Natural killer cell (primary cell): ENCODE measurements around the gene UBE2QL1. TPM values are rescaled to one million over a fixed set of nuclear protein-coding genes. Genes with fewer than 3 reads are reported as not detected.

Experiments used
- ATAC-seq, 3 donors: fragments of 150-1000 bp in 2 of 3; fragments of 200-7000 bp in 1 of 3; cut with Tn5 transposase; 1 replicate in 1 of 3; 2 replicates in 2 of 3; pipeline ENCODE4 v1.10.0; 2021; ENCODE audit warnings: mild to moderate bottlenecking in 2 of 3, moderate library complexity in 2 of 3
- DNase-seq, 2 donors: peaks; one replicate each; pipeline versions ENCODE4 v3.0.0 to v3.0.0-alpha.2; 2013 to 2021; ENCODE audit warnings: mixed read lengths in 1 of 2
- H3K27ac ChIP-seq: one replicate; pipeline ENCODE4 v1.5.1; 2013; ENCODE audit warnings: mild to moderate bottlenecking, low read length
- H3K27me3 ChIP-seq: one replicate; pipeline ENCODE4 v1.6.1; 2013; ENCODE audit warnings: low read length; ENCODE audit not compliant: control insufficient read depth, insufficient read depth
- H3K36me3 ChIP-seq: one replicate; pipeline ENCODE4 v1.6.1; 2013; ENCODE audit warnings: low read length; ENCODE audit not compliant: control insufficient read depth, insufficient read depth
- H3K4me1 ChIP-seq: one replicate; pipeline ENCODE4 v1.6.1; 2013; ENCODE audit warnings: low read length; ENCODE audit not compliant: control insufficient read depth, insufficient read depth
- H3K4me3 ChIP-seq: one replicate; pipeline ENCODE4 v1.5.1; 2013; ENCODE audit warnings: low read length
- H3K9me3 ChIP-seq: one replicate; pipeline ENCODE4 v1.6.1; 2013; ENCODE audit warnings: low read length; ENCODE audit not compliant: control insufficient read depth, insufficient read depth
- H3K27ac Mint-ChIP-seq, 2 donors: one replicate each; pipeline ENCODE4 v1.8.0; 2022; ENCODE audit warnings: mild to moderate bottlenecking in 2 of 2, mixed read lengths in 2 of 2, moderate library complexity in 1 of 2
- H3K27me3 Mint-ChIP-seq, 2 donors: one replicate each; pipeline ENCODE4 v1.8.0; 2022; ENCODE audit warnings: low read depth in 2 of 2, mixed read lengths in 2 of 2
- H3K36me3 Mint-ChIP-seq: one replicate; pipeline ENCODE4 v1.8.0; 2022; ENCODE audit warnings: mixed read lengths
- H3K4me1 Mint-ChIP-seq, 2 donors: one replicate each; pipeline ENCODE4 v1.8.0; 2022; ENCODE audit warnings: mixed read lengths in 2 of 2
- H3K4me3 Mint-ChIP-seq: one replicate; pipeline ENCODE4 v1.8.0; 2022; ENCODE audit warnings: mild to moderate bottlenecking, moderate library complexity, mixed read lengths
- H3K9me3 Mint-ChIP-seq, 2 donors: one replicate each; pipeline ENCODE4 v1.8.0; 2022; ENCODE audit warnings: mixed read lengths in 2 of 2
- CTCF ChIP-seq: fragments of 200-600 bp; IDR thresholded peaks from one replicate; pipeline ENCODE4 v1.8.0; 2022; ENCODE audit warnings: antibody characterized with exemption
- whole genome bisulfite sequencing: methylation state at CpG from one replicate; pipeline ENCODE4 v1.1.7; 2013; ENCODE audit warnings: missing lambda C conversion rate; ENCODE audit not compliant: insufficient coverage; 5-methylcytosine and 5-hydroxymethylcytosine counted together
- intact Hi-C: fragments of 100-400 bp; cut with micrococcal nuclease; formaldehyde crosslinking; loops from one replicate; pipeline ENCODE4 v1.14.2; 2022
- total RNA-seq, 4 donors: library from RNA; stranded (reverse); fragments of 120-200 nt in 1 of 4; gene quantifications; one replicate each; pipeline versions ENCODE4 v1.2.3 to v1.2.4, GENCODE V29; 2013 to 2022

Gene UBE2QL1
- total RNA-seq, 3 donors from 2014 or later (not counting 1 experiment from before 2014, with no cell fraction given) = not detected

- H3K9me3 ChIP-seq = no peaks in the 10 kb centered on the region
- Mint-ChIP-seq H3K4me1 (no peaks in the 10 kb centered on the region), H3K27me3 (peaks cover 0 to 6% of the 10 kb centered on the region in 2 donors), H3K36me3 (no peaks in the 10 kb centered on the region), H3K27ac (no peak overlapping the region), H3K9me3 (no peaks in the 10 kb centered on the region), H3K4me3 (no peak overlapping the region)
- intact Hi-C loops = no loop called here
- ATAC-seq (no peak), DNase-seq (peak in 1 of 2 donors; percentile 17)
- H3K36me3 ChIP-seq = no peaks in the 10 kb centered on the region
- 18% methylated on average over 4 of the region's 4 CpGs for WGBS
- H3K27ac ChIP-seq = no peak overlapping the region
- no peak overlapping the region for H3K4me3 ChIP-seq
- no peak for TF ChIP-seq CTCF
- H3K27me3 ChIP-seq = no peaks in the 10 kb centered on the region
- no peaks in the 10 kb centered on the region for H3K4me1 ChIP-seq
These were observed 36.8 kb downstream of the UBE2QL1 start for GRCh38 chr5:6485441-6485840.

GRCh38 chr5:6486074-6486473 is 37.4 kb downstream of the UBE2QL1 start:
- H3K4me3 Mint-ChIP-seq = no peak overlapping the region
- WGBS = 83% methylated on average over 1 of the region's 1 CpG
- H3K36me3 Mint-ChIP-seq = no peaks in the 10 kb centered on the region

GRCh38 chr5:6487081-6487480 is 38.4 kb downstream of the UBE2QL1 start:
- Mint-ChIP-seq H3K36me3 (no peaks in the 10 kb centered on the region), H3K4me1 (no peaks in the 10 kb centered on the region), H3K27ac (no peak overlapping the region), H3K9me3 (no peaks in the 10 kb centered on the region), H3K27me3 (peaks cover 5 to 6% of the 10 kb centered on the region in 2 donors), H3K4me3 (no peak overlapping the region)
- no peaks in the 10 kb centered on the region for H3K9me3 ChIP-seq
- ATAC-seq = no peak
- no peak overlapping the region for H3K27ac ChIP-seq
- no peak for TF ChIP-seq CTCF
- H3K36me3 ChIP-seq = no peaks in the 10 kb centered on the region
- DNase-seq = no peak
- no peaks in the 10 kb centered on the region for H3K27me3 ChIP-seq
- H3K4me3 ChIP-seq = no peak overlapping the region
- 66% methylated on average over 2 of the region's 3 CpGs for WGBS
- no peaks in the 10 kb centered on the region for H3K4me1 ChIP-seq
- intact Hi-C loops = no loop called here

More at GRCh38 chr5:6486074-6486473, 37.4 kb downstream of the UBE2QL1 start:
- Histone ChIP-seq H3K4me1 (no peaks in the 10 kb centered on the region), H3K27ac (no peak overlapping the region), H3K4me3 (no peak overlapping the region), H3K27me3 (no peaks in the 10 kb centered on the region), H3K9me3 (no peaks in the 10 kb centered on the region), H3K36me3 (no peaks in the 10 kb centered on the region)
- Mint-ChIP-seq H3K4me1 (no peaks in the 10 kb centered on the region), H3K27me3 (peaks cover 0 to 6% of the 10 kb centered on the region in 2 donors), H3K9me3 (no peaks in the 10 kb centered on the region), H3K27ac (no peak overlapping the region)
- ATAC-seq (no peak), DNase-seq (no peak)
- no peak for TF ChIP-seq CTCF
- intact Hi-C loops = no loop called here

GRCh38 chr5:6488021-6488420 is 39.4 kb downstream of the UBE2QL1 start:
- Histone ChIP-seq H3K36me3 (no peaks in the 10 kb centered on the region), H3K27ac (no peak overlapping the region), H3K9me3 (no peaks in the 10 kb centered on the region), H3K4me3 (no peak overlapping the region), H3K4me1 (no peaks in the 10 kb centered on the region), H3K27me3 (no peaks in the 10 kb centered on the region)
- 67% methylated on average over 4 of the region's 4 CpGs for WGBS
- ATAC-seq (no peak), DNase-seq (no peak)
- Mint-ChIP-seq H3K4me1 (no peaks in the 10 kb centered on the region), H3K9me3 (no peaks in the 10 kb centered on the region), H3K27ac (no peak overlapping the region), H3K4me3 (no peak overlapping the region), H3K36me3 (no peaks in the 10 kb centered on the region), H3K27me3 (peaks cover 6 to 8% of the 10 kb centered on the region in 2 donors)
- TF ChIP-seq CTCF = no peak
- intact Hi-C loops = no loop called here
